Trophoblast cell (in vitro differentiated cells and primary cell): ENCODE results near the gene LPP.

Experiments
- DNase-seq, 2 donors: peaks; one replicate each; pipeline ENCODE4 v3.0.0-alpha.2; 2016
- H2AFZ ChIP-seq: 2 replicates; pipeline ENCODE4 v1.6.1; 2013; ENCODE audit warnings: low read length, moderate library complexity, mild to moderate bottlenecking; ENCODE audit not compliant: insufficient read depth, poor library complexity
- H2AK5ac ChIP-seq: 2 replicates; pipeline ENCODE4 v1.6.1; 2013; ENCODE audit warnings: mild to moderate bottlenecking, low read length
- H2BK120ac ChIP-seq: 2 replicates; pipeline ENCODE4 v1.6.1; 2013; ENCODE audit warnings: low read length, mild to moderate bottlenecking, moderate library complexity; ENCODE audit not compliant: insufficient read depth, poor library complexity
- H2BK12ac ChIP-seq: 2 replicates; pipeline ENCODE4 v1.6.1; 2013; ENCODE audit warnings: mild to moderate bottlenecking, low read length, moderate library complexity
- H2BK5ac ChIP-seq: 2 replicates; pipeline ENCODE4 v1.6.1; 2013; ENCODE audit warnings: low read length, low read depth, moderate library complexity, mild to moderate bottlenecking; ENCODE audit not compliant: poor library complexity
- H3K14ac ChIP-seq: 2 replicates; pipeline ENCODE4 v1.6.1; 2013; ENCODE audit warnings: mild to moderate bottlenecking, low read length
- H3K18ac ChIP-seq: 2 replicates; pipeline ENCODE4 v1.6.1; 2013; ENCODE audit warnings: mild to moderate bottlenecking, low read length
- H3K23ac ChIP-seq: 2 replicates; pipeline ENCODE4 v1.6.1; 2013; ENCODE audit warnings: low read length
- H3K27ac ChIP-seq: 2 replicates; pipeline ENCODE4 v1.5.1; 2013; ENCODE audit warnings: low read depth, mild to moderate bottlenecking, inconsistent platforms, low read length, moderate library complexity
- H3K27me3 ChIP-seq: 2 replicates; pipeline ENCODE4 v1.6.1; 2013; ENCODE audit warnings: inconsistent platforms, mild to moderate bottlenecking, low read length, moderate library complexity; ENCODE audit not compliant: insufficient read depth
- H3K36me3 ChIP-seq, 2 experiments: 1 replicate in 1 of 2; 2 replicates in 1 of 2; pipeline ENCODE4 v1.6.1; 2013; ENCODE audit warnings: low read length in 2 of 2, mild to moderate bottlenecking in 2 of 2, moderate library complexity in 1 of 2; ENCODE audit not compliant: insufficient read depth in 2 of 2, control insufficient read depth in 1 of 2
- H3K4ac ChIP-seq: 2 replicates; pipeline ENCODE4 v1.6.1; 2013; ENCODE audit warnings: low read depth, mild to moderate bottlenecking, low read length, moderate library complexity
- H3K4me1 ChIP-seq, 2 experiments: 1 replicate in 1 of 2; 2 replicates in 1 of 2; pipeline ENCODE4 v1.6.1; 2013; ENCODE audit warnings: low read length in 2 of 2, mild to moderate bottlenecking in 2 of 2, moderate library complexity in 1 of 2; ENCODE audit not compliant: insufficient read depth in 2 of 2, control insufficient read depth in 1 of 2
- H3K4me2 ChIP-seq: 2 replicates; pipeline ENCODE4 v1.6.1; 2013; ENCODE audit warnings: inconsistent platforms, mild to moderate bottlenecking, low read length, moderate library complexity
- H3K4me3 ChIP-seq: 2 replicates; pipeline ENCODE4 v1.5.1; 2013; ENCODE audit warnings: mild to moderate bottlenecking, low read depth, low read length, inconsistent platforms
- H3K79me1 ChIP-seq: one replicate; pipeline ENCODE4 v1.6.1; 2013; ENCODE audit warnings: low read length
- H3K79me2 ChIP-seq: 2 replicates; pipeline ENCODE4 v1.6.1; 2013; ENCODE audit warnings: low read length, mild to moderate bottlenecking; ENCODE audit not compliant: control insufficient read depth, insufficient read depth, poor library complexity
- H3K9ac ChIP-seq: 2 replicates; pipeline ENCODE4 v1.6.1; 2013; ENCODE audit warnings: mild to moderate bottlenecking, low read length
- H3K9me3 ChIP-seq: 2 replicates; pipeline ENCODE4 v1.6.1; 2013; ENCODE audit warnings: low read depth, mild to moderate bottlenecking, control low read depth, inconsistent platforms, low read length; ENCODE audit not compliant: insufficient read depth
- H4K12ac ChIP-seq: 2 replicates; pipeline ENCODE4 v1.6.1; 2013; ENCODE audit warnings: low read depth, mild to moderate bottlenecking, low read length, moderate library complexity
- H4K8ac ChIP-seq: 2 replicates; pipeline ENCODE4 v1.6.1; 2013; ENCODE audit warnings: low read depth, mild to moderate bottlenecking, low read length, moderate library complexity
- H4K91ac ChIP-seq: one replicate; pipeline ENCODE4 v1.6.1; 2013; ENCODE audit warnings: low read depth, mild to moderate bottlenecking, low read length, moderate library complexity
- WGBS: extraction: QIAGEN DNeasy Blood & Tissue Kit; methylation state at CpG from one replicate; pipeline ENCODE4 v1.1.7; 2013; ENCODE audit warnings: missing lambda C conversion rate; ENCODE audit not compliant: insufficient read length, insufficient coverage; ENCODE audit errors: extremely low coverage; 5-methylcytosine and 5-hydroxymethylcytosine counted together

Gene LPP

DNA sequence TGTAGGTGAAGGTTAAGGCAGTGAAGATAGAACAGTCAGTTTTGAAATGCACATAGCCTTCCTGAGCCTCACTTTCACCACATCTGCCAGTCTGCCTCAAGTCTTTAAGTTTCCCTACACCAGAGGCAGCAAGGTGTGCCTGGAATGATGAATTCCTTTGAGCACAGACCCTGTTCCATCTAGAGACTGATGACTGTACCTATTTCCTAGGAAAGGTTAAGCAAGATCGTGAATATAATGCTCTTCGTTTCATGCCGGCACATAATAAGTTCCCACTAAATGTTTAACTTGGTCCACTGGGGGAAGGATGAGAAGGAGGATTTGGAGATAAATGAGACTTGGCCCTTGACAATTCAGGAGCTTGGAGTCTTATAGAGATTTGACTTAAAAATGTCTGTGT, 141.9 kb downstream of the LPP start:
- DNase-seq, result peak in 1 of 2 donors; percentile 13
- Histone ChIP-seq H3K9ac (no peak overlapping the region), H3K79me2 (peaks cover 2% of the 10 kb centered on the region), H2BK120ac (peak overlapping the region; percentile 89), H3K18ac (peak overlapping the region; percentile 84), H2BK5ac (peak overlapping the region; percentile 79), H3K36me3 (no peaks in the 10 kb centered on the region), H3K4ac (peak overlapping the region; percentile 65), H3K27me3 (no peaks in the 10 kb centered on the region), H3K23ac (no peak overlapping the region), H3K27ac (peak overlapping the region; percentile 97), H3K14ac (peak overlapping the region; percentile 72), H4K12ac (no peak overlapping the region), H3K79me1 (peaks cover 22% of the 10 kb centered on the region), H3K4me3 (no peak overlapping the region), H3K9me3 (no peaks in the 10 kb centered on the region), H3K4me1 (peaks cover 25 to 31% of the 10 kb centered on the region in 2 experiments), H2AFZ (no peak overlapping the region), H4K91ac (peak overlapping the region; percentile 77), H2AK5ac (no peak overlapping the region), H3K4me2 (no peak overlapping the region), H2BK12ac (peak overlapping the region; percentile 46), H4K8ac (no peak overlapping the region)
- WGBS, result no CpG with 5 or more reads among the region's 3 CpGs

DNA sequence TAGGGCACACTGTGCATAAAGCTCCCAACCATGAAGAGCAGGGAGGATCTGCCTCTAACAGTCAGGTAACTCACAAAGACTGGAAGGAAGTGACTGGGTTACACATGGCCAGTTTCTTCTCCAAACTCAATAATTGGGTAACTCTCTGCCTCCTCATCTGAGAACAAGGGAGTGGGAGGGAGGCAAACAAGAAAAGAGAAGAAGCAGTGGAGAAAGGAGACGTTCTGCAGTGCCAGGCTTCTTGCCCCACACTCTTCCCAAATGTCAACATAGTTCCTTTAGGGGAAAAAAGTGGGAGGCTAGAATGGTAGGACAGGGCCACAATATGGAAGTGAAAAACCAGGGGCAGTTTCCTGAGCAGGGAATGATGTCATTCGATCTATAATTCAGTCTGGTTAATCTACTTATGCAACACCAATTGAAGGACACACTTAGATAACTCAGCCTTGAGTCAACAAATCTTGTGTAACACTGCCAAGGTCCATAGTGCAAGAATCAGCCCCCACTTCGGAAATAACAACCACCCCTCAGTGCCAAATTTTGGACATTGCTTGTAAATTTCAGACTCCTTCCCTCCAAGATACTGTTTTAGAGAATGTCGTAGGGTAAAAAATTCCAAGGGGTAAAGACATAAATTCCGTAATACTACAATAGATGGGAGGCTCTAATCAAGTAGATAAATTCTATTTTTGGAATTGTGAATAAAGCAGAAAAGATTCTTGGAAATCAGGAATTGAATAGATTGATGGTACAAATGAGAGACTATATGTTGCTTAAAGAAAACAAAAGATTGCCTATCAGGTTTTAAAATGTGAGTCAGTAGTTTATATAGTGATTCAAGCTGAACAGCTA, 143.0 kb downstream of the LPP start:
- Histone ChIP-seq H3K4me2 (no peak overlapping the region), H3K18ac (no peak overlapping the region), H3K23ac (no peak overlapping the region), H2AFZ (no peak overlapping the region), H3K27ac (no peak overlapping the region), H3K9ac (no peak overlapping the region), H4K12ac (no peak overlapping the region), H2BK12ac (peak overlapping the region; percentile 3), H3K36me3 (no peaks in the 10 kb centered on the region), H2BK120ac (no peak overlapping the region), H3K27me3 (no peaks in the 10 kb centered on the region), H4K91ac (no peak overlapping the region), H3K4me3 (no peak overlapping the region), H3K79me1 (peaks cover 22% of the 10 kb centered on the region), H3K4me1 (peaks cover 25 to 31% of the 10 kb centered on the region in 2 experiments), H3K14ac (no peak overlapping the region), H3K4ac (peak overlapping the region; percentile 7), H3K79me2 (peaks cover 2% of the 10 kb centered on the region), H4K8ac (no peak overlapping the region), H2BK5ac (no peak overlapping the region), H3K9me3 (no peaks in the 10 kb centered on the region), H2AK5ac (peak overlapping the region; percentile 6)
- DNase-seq, result peak; percentile 16 to 46
- no CpG with 5 or more reads among the region's 5 CpGs for WGBS

DNA sequence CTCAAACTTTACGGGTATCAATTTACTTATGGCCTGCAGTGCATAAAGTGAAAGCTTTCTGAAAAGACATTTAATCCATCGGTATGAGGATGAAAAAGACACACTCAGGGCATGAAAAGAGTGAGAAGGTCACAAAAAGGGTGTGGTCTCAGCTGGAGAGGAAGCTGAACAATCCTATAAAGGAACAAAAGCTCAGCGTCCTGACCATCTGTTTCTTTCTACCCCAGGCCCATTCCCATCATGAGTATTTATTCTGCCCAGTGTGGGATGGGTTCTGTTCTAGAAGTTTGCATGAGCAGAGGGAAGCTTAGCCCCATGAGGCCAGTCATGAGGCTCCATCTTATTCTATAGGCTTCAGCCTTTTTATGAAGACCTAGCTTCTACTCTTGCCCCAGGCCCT, 144.6 kb downstream of the LPP start:
- WGBS, result no CpG with 5 or more reads among the region's 3 CpGs

DNA sequence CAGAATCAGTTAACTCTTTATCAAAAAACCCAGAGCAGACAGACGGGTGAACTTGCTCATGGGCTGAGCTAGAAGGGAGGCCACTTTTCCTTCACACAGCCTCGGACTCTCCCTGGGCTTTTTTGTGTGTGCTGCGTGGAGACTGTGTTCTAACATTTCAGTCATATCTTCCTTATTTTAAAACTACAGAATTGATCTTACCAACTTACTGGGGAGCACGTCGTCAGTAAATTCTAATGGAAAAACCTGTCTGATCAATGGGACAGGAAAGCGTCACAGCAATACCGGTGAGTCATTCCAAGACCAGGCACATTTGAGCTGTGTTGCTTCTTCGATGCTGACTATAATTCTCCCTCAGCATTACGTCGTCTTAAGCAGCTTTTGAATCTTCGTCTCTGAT, 145.1 kb downstream of the LPP start:
- DNase-seq, result no peak
- no CpG with 5 or more reads among the region's 11 CpGs for WGBS

More for the DNA sequence above, 144.6 kb downstream of the LPP start:
- no peak overlapping the region for H3K9ac ChIP-seq
- peak overlapping the region; percentile 19 for H3K4ac ChIP-seq
- H4K12ac ChIP-seq, result no peak overlapping the region
- H3K27me3 ChIP-seq, result no peaks in the 10 kb centered on the region
- peaks cover 2% of the 10 kb centered on the region for H3K79me2 ChIP-seq
- H2BK5ac ChIP-seq, result peak overlapping the region; percentile 15
- H3K9me3 ChIP-seq, result no peaks in the 10 kb centered on the region
- H2BK12ac ChIP-seq, result peak overlapping the region; percentile 5
- no peak overlapping the region for H4K8ac ChIP-seq
- H4K91ac ChIP-seq, result peak overlapping the region; percentile 15
- no peaks in the 10 kb centered on the region for H3K36me3 ChIP-seq
- H2AFZ ChIP-seq, result no peak overlapping the region
- H3K4me3 ChIP-seq, result no peak overlapping the region
- peak overlapping the region; percentile 66 for H3K27ac ChIP-seq
- peak overlapping the region; percentile 16 for H2BK120ac ChIP-seq
- DNase-seq, result no peak
- H3K14ac ChIP-seq, result no peak overlapping the region
- peak overlapping the region; percentile 4 for H3K18ac ChIP-seq
- peaks cover 22% of the 10 kb centered on the region for H3K79me1 ChIP-seq
- H2AK5ac ChIP-seq, result no peak overlapping the region
- no peak overlapping the region for H3K4me2 ChIP-seq
- H3K4me1 ChIP-seq, result peaks cover 25 to 31% of the 10 kb centered on the region in 2 experiments
- no peak overlapping the region for H3K23ac ChIP-seq

More for the DNA sequence above, 145.1 kb downstream of the LPP start:
- H2AFZ ChIP-seq, result no peak overlapping the region
- peaks cover 19% of the 10 kb centered on the region for H3K79me1 ChIP-seq
- H3K36me3 ChIP-seq, result no peaks in the 10 kb centered on the region
- H4K8ac ChIP-seq, result no peak overlapping the region
- H4K91ac ChIP-seq, result peak overlapping the region; percentile 15
- no peak overlapping the region for H2AK5ac ChIP-seq
- H2BK12ac ChIP-seq, result no peak overlapping the region
- H3K79me2 ChIP-seq, result peaks cover 2% of the 10 kb centered on the region
- peaks cover 25 to 31% of the 10 kb centered on the region in 2 experiments for H3K4me1 ChIP-seq
- H3K9me3 ChIP-seq, result no peaks in the 10 kb centered on the region
- H3K9ac ChIP-seq, result no peak overlapping the region
- no peak overlapping the region for H3K18ac ChIP-seq
- no peak overlapping the region for H3K23ac ChIP-seq
- peak overlapping the region; percentile 76 for H3K27ac ChIP-seq
- no peak overlapping the region for H3K4me3 ChIP-seq
- no peak overlapping the region for H3K14ac ChIP-seq
- H3K4me2 ChIP-seq, result peak overlapping the region; percentile 24
- H2BK120ac ChIP-seq, result peak overlapping the region; percentile 16
- H3K27me3 ChIP-seq, result no peaks in the 10 kb centered on the region
- no peak overlapping the region for H4K12ac ChIP-seq
- H3K4ac ChIP-seq, result no peak overlapping the region
- peak overlapping the region; percentile 7 for H2BK5ac ChIP-seq
